ENCODE data around the gene MATCAP1.

- no peak for TF ChIP-seq HDAC6 (IDR thresholded peaks at IDR 0.05; ENCODE audit: low read depth, low read length)
- TF ChIP-seq ZNF749 (CRISPR knock-in tag; IDR thresholded peaks at IDR 0.05; ENCODE audit: borderline replicate concordance) = no peak
- no peak for TF ChIP-seq TCF12 (IDR thresholded peaks at IDR 0.05)
- TF ChIP-seq TCF12 (CRISPR knock-in tag; IDR thresholded peaks at IDR 0.05) = no peak
- TF ChIP-seq ZKSCAN1 (IDR thresholded peaks at IDR 0.05; ENCODE audit: low read length) = no peak
- TF ChIP-seq, protein P1, sequence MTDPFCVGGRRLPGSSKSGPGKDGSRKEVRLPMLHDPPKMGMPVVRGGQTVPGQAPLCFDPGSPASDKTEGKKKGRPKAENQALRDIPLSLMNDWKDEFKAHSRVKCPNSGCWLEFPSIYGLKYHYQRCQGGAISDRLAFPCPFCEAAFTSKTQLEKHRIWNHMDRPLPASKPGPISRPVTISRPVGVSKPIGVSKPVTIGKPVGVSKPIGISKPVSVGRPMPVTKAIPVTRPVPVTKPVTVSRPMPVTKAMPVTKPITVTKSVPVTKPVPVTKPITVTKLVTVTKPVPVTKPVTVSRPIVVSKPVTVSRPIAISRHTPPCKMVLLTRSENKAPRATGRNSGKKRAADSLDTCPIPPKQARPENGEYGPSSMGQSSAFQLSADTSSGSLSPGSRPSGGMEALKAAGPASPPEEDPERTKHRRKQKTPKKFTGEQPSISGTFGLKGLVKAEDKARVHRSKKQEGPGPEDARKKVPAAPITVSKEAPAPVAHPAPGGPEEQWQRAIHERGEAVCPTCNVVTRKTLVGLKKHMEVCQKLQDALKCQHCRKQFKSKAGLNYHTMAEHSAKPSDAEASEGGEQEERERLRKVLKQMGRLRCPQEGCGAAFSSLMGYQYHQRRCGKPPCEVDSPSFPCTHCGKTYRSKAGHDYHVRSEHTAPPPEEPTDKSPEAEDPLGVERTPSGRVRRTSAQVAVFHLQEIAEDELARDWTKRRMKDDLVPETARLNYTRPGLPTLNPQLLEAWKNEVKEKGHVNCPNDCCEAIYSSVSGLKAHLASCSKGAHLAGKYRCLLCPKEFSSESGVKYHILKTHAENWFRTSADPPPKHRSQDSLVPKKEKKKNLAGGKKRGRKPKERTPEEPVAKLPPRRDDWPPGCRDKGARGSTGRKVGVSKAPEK (CRISPR knock-in tag; IDR thresholded peaks at IDR 0.05; ENCODE audit: borderline replicate concordance) = no peak
- TF ChIP-seq CEBPB (IDR thresholded peaks at IDR 0.05; ENCODE audit: borderline replicate concordance, low read depth, low read length) = no peak
- TF ChIP-seq, protein P2, sequence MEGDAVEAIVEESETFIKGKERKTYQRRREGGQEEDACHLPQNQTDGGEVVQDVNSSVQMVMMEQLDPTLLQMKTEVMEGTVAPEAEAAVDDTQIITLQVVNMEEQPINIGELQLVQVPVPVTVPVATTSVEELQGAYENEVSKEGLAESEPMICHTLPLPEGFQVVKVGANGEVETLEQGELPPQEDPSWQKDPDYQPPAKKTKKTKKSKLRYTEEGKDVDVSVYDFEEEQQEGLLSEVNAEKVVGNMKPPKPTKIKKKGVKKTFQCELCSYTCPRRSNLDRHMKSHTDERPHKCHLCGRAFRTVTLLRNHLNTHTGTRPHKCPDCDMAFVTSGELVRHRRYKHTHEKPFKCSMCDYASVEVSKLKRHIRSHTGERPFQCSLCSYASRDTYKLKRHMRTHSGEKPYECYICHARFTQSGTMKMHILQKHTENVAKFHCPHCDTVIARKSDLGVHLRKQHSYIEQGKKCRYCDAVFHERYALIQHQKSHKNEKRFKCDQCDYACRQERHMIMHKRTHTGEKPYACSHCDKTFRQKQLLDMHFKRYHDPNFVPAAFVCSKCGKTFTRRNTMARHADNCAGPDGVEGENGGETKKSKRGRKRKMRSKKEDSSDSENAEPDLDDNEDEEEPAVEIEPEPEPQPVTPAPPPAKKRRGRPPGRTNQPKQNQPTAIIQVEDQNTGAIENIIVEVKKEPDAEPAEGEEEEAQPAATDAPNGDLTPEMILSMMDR (CRISPR knock-in tag; IDR thresholded peaks at IDR 0.05) = no peak
- TF ChIP-seq, protein P3, sequence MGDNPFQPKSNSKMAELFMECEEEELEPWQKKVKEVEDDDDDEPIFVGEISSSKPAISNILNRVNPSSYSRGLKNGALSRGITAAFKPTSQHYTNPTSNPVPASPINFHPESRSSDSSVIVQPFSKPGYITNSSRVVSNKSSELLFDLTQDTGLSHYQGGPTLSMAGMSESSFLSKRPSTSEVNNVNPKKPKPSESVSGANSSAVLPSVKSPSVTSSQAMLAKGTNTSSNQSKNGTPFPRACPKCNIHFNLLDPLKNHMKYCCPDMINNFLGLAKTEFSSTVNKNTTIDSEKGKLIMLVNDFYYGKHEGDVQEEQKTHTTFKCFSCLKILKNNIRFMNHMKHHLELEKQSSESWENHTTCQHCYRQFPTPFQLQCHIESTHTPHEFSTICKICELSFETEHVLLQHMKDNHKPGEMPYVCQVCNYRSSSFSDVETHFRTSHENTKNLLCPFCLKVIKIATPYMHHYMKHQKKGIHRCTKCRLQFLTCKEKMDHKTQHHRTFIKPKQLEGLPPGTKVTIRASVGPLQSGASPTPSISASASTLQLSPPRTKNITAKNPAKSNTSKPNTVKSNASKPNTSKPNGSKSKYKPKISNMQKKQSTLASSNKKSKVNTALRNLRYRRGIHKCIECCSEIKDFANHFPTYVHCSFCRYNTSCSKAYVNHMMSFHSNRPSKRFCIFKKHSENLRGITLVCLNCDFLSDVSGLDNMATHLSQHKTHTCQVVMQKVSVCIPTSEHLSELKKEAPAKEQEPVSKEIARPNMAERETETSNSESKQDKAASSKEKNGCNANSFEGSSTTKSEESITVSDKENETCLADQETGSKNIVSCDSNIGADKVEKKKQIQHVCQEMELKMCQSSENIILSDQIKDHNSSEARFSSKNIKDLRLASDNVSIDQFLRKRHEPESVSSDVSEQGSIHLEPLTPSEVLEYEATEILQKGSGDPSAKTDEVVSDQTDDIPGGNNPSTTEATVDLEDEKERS (CRISPR knock-in tag; IDR thresholded peaks at IDR 0.05) = no peak
- no peak for TF ChIP-seq PHF21A (CRISPR knock-in tag; IDR thresholded peaks at IDR 0.05)
Measured at GRCh38 chr16:67200491-67200890, 16.7 kb upstream of the MATCAP1 start.

All from HepG2 (cell line).